Suprapubic skin (tissue), 4 donors: ENCODE data around the gene NADK2. TPM values are rescaled to one million over a fixed set of nuclear protein-coding genes. Genes with fewer than 3 reads are reported as not detected.

Experiments used
- DNase-seq, 2 donors: peaks; one replicate each; pipeline ENCODE4 v3.0.0-alpha.2; 2019; ENCODE audit warnings: low spot score in 2 of 2
- H3K27ac ChIP-seq: fragments of 200-600 bp; sonication (generic); one replicate; pipeline ENCODE4 v1.5.1; 2019
- H3K27me3 ChIP-seq: fragments of 200-600 bp; sonication (generic); one replicate; pipeline ENCODE4 v1.5.1; 2019
- H3K36me3 ChIP-seq: fragments of 200-600 bp; sonication (generic); one replicate; pipeline ENCODE4 v1.5.1; 2019
- H3K4me1 ChIP-seq: fragments of 200-600 bp; sonication (generic); one replicate; pipeline ENCODE4 v1.5.1; 2019
- H3K4me3 ChIP-seq: fragments of 200-600 bp; sonication (generic); one replicate; pipeline ENCODE4 v1.5.1; 2019; ENCODE audit warnings: mild to moderate bottlenecking
- H3K9me3 ChIP-seq: fragments of 200-600 bp; sonication (generic); one replicate; pipeline ENCODE4 v1.5.1; 2019
- EP300 ChIP-seq: sonication (generic); formaldehyde crosslinking; IDR thresholded peaks from one replicate; pipeline ENCODE4 v1.6.1; 2017; ENCODE audit warnings: antibody characterized with exemption
- POLR2A ChIP-seq, 2 donors: fragments of 450-650 bp; IDR thresholded peaks; one replicate each; pipeline ENCODE4 v1.6.1; 2017; ENCODE audit warnings: antibody characterized with exemption in 2 of 2, mild to moderate bottlenecking in 2 of 2, moderate library complexity in 2 of 2
- POLR2AphosphoS5 ChIP-seq, 3 donors: sonication (generic); formaldehyde crosslinking; IDR thresholded peaks; one replicate each; pipeline ENCODE4 v1.6.1; 2017; ENCODE audit warnings: antibody characterized with exemption in 3 of 3
- WGBS: methylation state at CpG from one replicate; pipeline ENCODE4 v1.1.5; 2018; 5-methylcytosine and 5-hydroxymethylcytosine counted together
- total RNA-seq, 4 donors: library from RNA; depleted of rRNA; stranded (reverse); fragments of >200 nt; gene quantifications; one replicate each; pipeline ENCODE4 v1.1.0, GENCODE V29; 2016
- TF ChIP-seq, protein P1 (sequence below), 2 donors: fragments of 200-600 bp in 1 of 2; fragments of 450-650 bp in 1 of 2; sonication (generic) in 1 of 2; IDR thresholded peaks; one replicate each; pipeline ENCODE4 v1.5.1; 2016 to 2019; ENCODE audit warnings: antibody characterized with exemption in 2 of 2, mild to moderate bottlenecking in 1 of 2, moderate library complexity in 1 of 2

NADK2 gene
- total RNA-seq, 4 donors from 2014 or later, result 12.3 to 18.4 (median 15.7) TPM

GRCh38 chr5:36172599-36172998 lies 69.1 kb downstream of the NADK2 start:
- H3K27ac ChIP-seq, result no peak overlapping the region
- peaks cover 65% of the 10 kb centered on the region for H3K36me3 ChIP-seq
- no peaks in the 10 kb centered on the region for H3K9me3 ChIP-seq
- H3K4me3 ChIP-seq, result no peak overlapping the region
- 63% methylated on average over 1 of the region's 1 CpG for WGBS
- TF ChIP-seq POLR2A (IDR thresholded peaks at IDR 0.05) (no peak), POLR2AphosphoS5 (IDR thresholded peaks at IDR 0.05) (no peak), EP300 (no peak)
- TF ChIP-seq, protein P1, sequence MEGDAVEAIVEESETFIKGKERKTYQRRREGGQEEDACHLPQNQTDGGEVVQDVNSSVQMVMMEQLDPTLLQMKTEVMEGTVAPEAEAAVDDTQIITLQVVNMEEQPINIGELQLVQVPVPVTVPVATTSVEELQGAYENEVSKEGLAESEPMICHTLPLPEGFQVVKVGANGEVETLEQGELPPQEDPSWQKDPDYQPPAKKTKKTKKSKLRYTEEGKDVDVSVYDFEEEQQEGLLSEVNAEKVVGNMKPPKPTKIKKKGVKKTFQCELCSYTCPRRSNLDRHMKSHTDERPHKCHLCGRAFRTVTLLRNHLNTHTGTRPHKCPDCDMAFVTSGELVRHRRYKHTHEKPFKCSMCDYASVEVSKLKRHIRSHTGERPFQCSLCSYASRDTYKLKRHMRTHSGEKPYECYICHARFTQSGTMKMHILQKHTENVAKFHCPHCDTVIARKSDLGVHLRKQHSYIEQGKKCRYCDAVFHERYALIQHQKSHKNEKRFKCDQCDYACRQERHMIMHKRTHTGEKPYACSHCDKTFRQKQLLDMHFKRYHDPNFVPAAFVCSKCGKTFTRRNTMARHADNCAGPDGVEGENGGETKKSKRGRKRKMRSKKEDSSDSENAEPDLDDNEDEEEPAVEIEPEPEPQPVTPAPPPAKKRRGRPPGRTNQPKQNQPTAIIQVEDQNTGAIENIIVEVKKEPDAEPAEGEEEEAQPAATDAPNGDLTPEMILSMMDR (IDR thresholded peaks at IDR 0.05), result no peak
- no peaks in the 10 kb centered on the region for H3K27me3 ChIP-seq
- no peak for DNase-seq
- H3K4me1 ChIP-seq, result no peaks in the 10 kb centered on the region

DNA sequence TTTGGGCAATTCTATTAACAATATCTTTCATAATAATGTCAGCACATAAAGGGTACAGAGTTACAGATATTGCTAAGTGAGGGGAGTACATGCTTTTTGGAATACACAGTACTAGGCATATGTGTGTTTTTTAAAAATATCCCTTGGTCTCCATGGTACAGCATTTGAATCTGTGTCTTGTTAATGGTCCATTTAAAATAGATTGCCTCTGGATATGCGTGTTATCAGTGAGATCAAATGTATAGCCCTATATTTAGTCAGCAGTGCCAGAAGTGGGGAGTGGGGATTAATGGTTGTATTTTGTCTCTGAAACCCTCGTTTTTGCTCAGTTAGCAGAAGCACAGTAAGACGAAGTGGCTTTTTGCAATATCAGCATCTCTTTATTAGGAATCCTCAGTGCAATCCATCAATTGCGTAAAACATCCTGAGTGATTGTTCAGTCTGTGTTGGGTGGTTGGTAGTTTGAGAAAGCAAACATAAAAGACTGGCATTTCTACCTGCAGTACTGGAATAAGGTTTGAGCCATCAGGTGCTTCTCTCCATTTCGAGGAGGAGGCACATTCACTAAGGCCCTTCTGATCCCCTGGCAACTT lies 70.8 kb downstream of the NADK2 start:
- TF ChIP-seq, protein P1 (IDR thresholded peaks at IDR 0.05), result no peak
- TF ChIP-seq POLR2A (IDR thresholded peaks at IDR 0.05), result no peak
- TF ChIP-seq POLR2AphosphoS5 (IDR thresholded peaks at IDR 0.05), result no peak
- no peak for TF ChIP-seq EP300
- no peak for DNase-seq
- Histone ChIP-seq H3K4me3 (no peak overlapping the region), H3K9me3 (no peaks in the 10 kb centered on the region), H3K27ac (no peak overlapping the region), H3K36me3 (peaks cover 71% of the 10 kb centered on the region), H3K27me3 (no peaks in the 10 kb centered on the region), H3K4me1 (no peaks in the 10 kb centered on the region)
- WGBS, result 85% methylated on average over 5 of the region's 5 CpGs

- no peak for TF ChIP-seq POLR2AphosphoS5 (IDR thresholded peaks at IDR 0.05)
- TF ChIP-seq POLR2A (IDR thresholded peaks at IDR 0.05), result no peak
- no peak for TF ChIP-seq EP300
- H3K27ac ChIP-seq, result no peak overlapping the region
- no peak for DNase-seq
- WGBS, result 82% methylated on average over 4 of the region's 4 CpGs
- no peak overlapping the region for H3K4me3 ChIP-seq
- H3K36me3 ChIP-seq, result peaks cover 66% of the 10 kb centered on the region
- no peaks in the 10 kb centered on the region for H3K4me1 ChIP-seq
- H3K9me3 ChIP-seq, result no peaks in the 10 kb centered on the region
- no peaks in the 10 kb centered on the region for H3K27me3 ChIP-seq
Measured at GRCh38 chr5:36168737-36169136, 73.0 kb downstream of the NADK2 start.

DNA sequence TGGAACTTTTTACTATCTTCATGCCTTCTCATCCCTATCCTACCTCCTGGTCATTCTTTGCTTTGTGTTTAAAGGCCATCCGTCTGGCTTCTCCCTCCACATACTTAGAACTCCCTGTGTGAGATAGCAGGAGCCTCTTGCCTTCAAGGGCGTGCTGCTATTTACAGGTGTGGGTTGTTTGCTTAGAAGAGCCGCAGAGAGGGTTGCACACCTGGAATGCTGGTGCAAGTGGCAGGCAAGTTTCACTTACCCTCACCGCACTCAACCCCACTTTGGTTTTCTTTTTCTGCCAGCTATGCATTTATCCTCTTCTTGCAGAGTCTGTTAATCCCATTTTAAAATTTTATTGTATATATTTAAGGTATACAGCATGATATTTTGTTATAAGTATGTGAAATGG lies 77.3 kb downstream of the NADK2 start:
- Histone ChIP-seq H3K4me3 (no peak overlapping the region), H3K27me3 (no peaks in the 10 kb centered on the region), H3K9me3 (no peaks in the 10 kb centered on the region), H3K27ac (no peak overlapping the region), H3K36me3 (peaks cover 50% of the 10 kb centered on the region), H3K4me1 (no peaks in the 10 kb centered on the region)
- WGBS, result 91% methylated on average over 4 of the region's 4 CpGs
- no peak for DNase-seq
- TF ChIP-seq POLR2A (IDR thresholded peaks at IDR 0.05), result no peak
- TF ChIP-seq EP300, result no peak
- TF ChIP-seq POLR2AphosphoS5 (IDR thresholded peaks at IDR 0.05), result no peak
- TF ChIP-seq, protein P1 (IDR thresholded peaks at IDR 0.05), result no peak

DNA sequence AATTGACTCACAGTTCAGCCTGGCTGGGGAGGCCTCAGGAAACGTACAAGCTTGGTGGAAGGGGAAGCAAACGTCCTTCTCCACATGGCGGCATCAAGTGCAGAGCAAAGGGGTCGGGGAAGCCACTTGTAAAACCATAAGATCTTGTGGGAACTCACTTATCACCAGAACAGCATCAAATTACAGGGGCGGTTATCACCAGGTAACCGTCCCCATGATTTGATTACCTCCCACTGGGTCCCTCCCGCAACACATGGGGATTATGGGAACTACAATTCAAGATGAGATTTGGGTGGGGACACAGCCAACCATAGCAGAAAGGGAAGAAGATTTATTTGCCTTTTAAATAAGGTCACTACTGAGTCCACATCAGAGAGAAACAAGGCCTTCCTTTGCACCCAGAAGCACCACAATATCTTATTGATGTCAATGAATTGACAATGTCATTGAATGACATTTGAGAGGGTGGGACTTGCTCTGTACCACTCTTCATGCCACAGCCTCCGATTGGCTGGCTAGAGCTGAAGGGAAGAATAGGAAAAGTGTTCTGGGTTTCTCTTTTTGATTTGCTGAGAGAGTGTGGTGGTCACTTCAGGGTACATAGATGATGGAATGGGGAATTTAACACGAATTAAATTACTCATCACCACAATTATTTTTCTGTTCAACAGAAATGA lies 78.8 kb downstream of the NADK2 start:
- Histone ChIP-seq H3K27ac (no peak overlapping the region), H3K4me1 (no peaks in the 10 kb centered on the region), H3K9me3 (no peaks in the 10 kb centered on the region), H3K4me3 (no peak overlapping the region), H3K36me3 (peaks cover 35% of the 10 kb centered on the region), H3K27me3 (no peaks in the 10 kb centered on the region)
- DNase-seq, result no peak
- TF ChIP-seq POLR2A (IDR thresholded peaks at IDR 0.05), result no peak
- TF ChIP-seq, protein P1 (IDR thresholded peaks at IDR 0.05), result no peak
- TF ChIP-seq POLR2AphosphoS5 (IDR thresholded peaks at IDR 0.05), result no peak
- TF ChIP-seq EP300, result no peak
- WGBS, result 84% methylated on average over 9 of the region's 9 CpGs
